D721Med (cell line): Measurements from ENCODE around the gene PLSCR3.
"Not testable (repeated sequence)": the region's sequence is repeated elsewhere in the genome, so short reads cannot be mapped to it uniquely, and the experiment has no call there.

Source experiments
- DNase-seq: peaks from one replicate; pipeline ENCODE4 v3.0.0; 2011; ENCODE audit warnings: low spot score; ENCODE audit not compliant: insufficient read length
- FAIRE-seq: peaks from 2 replicates; lab custom pipeline; 2011; peaks lifted over from hg19 to GRCh38; lab: Jason Lieb, UNC
- CTCF ChIP-seq: IDR thresholded peaks from 2 replicates; pipeline ENCODE4 v1.5.1; 2012; ENCODE audit warnings: mild to moderate bottlenecking, control low read depth; ENCODE audit not compliant: insufficient read depth; ENCODE audit errors: missing control alignments

The PLSCR3 gene

GRCh38 chr17:7367083-7367482 is 27.2 kb downstream of the PLSCR3 start:
- FAIRE-seq = no peak
- no peak for TF ChIP-seq CTCF
- no peak for DNase-seq

GRCh38 chr17:7365963-7366362 is 28.4 kb downstream of the PLSCR3 start:
- FAIRE-seq = peak; percentile 70

GRCh38 chr17:7363311-7363710 is 31.0 kb downstream of the PLSCR3 start:
- DNase-seq (no peak), FAIRE-seq (no peak)
- TF ChIP-seq CTCF = no peak

More at GRCh38 chr17:7365963-7366362, 28.4 kb downstream of the PLSCR3 start:
- DNase-seq = not testable (repeated sequence)

GRCh38 chr17:7361906-7362305 is 32.4 kb downstream of the PLSCR3 start:
- FAIRE-seq = no peak
- no peak for TF ChIP-seq CTCF
- DNase-seq = no peak

GRCh38 chr17:7357381-7357780 is 36.9 kb downstream of the PLSCR3 start:
- DNase-seq = no peak
- no peak for TF ChIP-seq CTCF
- no peak for FAIRE-seq

GRCh38 chr17:7356756-7357155 is 37.6 kb downstream of the PLSCR3 start:
- no peak for TF ChIP-seq CTCF
- DNase-seq (no peak), FAIRE-seq (no peak)

GRCh38 chr17:7356072-7356549 is 38.2 kb downstream of the PLSCR3 start:
- DNase-seq (peak; percentile 89), FAIRE-seq (no peak)
- TF ChIP-seq CTCF = peak; percentile 48

- no peak for FAIRE-seq
- no peak for DNase-seq
- TF ChIP-seq CTCF = no peak
Measured at GRCh38 chr17:7355573-7355972, 38.8 kb downstream of the PLSCR3 start.
